NB4 (cell line): ENCODE data around the gene RPS6KA2.

Experiments used
- DNase-seq: peaks from one replicate; pipeline ENCODE4 v3.0.0; 2010; ENCODE audit warnings: low read depth
- H3K4me3 ChIP-seq: one replicate; pipeline ENCODE4 v1.5.1; 2011; ENCODE audit warnings: mild to moderate bottlenecking, low read depth, low read length, moderate library complexity
- MYC ChIP-seq: IDR thresholded peaks from 2 replicates; pipeline ENCODE4 v1.6.1; 2011; ENCODE audit warnings: low read depth, low read length
- POLR2A ChIP-seq: IDR thresholded peaks from 2 replicates; pipeline ENCODE4 v1.6.1; 2011; ENCODE audit warnings: mild to moderate bottlenecking; ENCODE audit not compliant: insufficient read length; ENCODE audit errors: extremely low read depth
- TF ChIP-seq, protein P1 (sequence below): IDR thresholded peaks from one replicate; pipeline ENCODE4 v1.5.1; 2012; ENCODE audit warnings: low read depth, low read length
- TF ChIP-seq, protein P2 (sequence below): IDR thresholded peaks from 2 replicates; pipeline ENCODE4 v1.6.1; 2011; ENCODE audit warnings: low read depth, low read length

Gene RPS6KA2

DNA sequence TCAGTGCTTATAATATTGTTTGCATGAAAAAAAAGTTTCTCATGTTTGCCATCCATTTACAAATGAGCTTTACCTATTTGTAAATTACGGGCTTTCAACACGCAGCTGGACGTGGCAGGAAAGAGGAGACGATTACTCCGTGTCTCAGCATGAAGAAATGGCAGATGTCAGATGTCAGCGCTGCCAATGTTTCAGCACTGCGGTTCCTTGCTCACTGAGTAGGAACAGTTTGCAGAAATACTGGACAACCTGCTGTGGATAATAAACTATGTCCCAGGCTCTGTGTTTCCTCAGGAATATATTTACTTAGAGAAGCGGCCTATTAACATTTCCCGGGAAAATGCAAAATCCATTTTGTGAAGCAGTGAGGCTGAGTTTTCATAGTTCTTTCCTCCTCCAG, 63.2 kb downstream of the RPS6KA2 start:
- TF ChIP-seq, protein P1, sequence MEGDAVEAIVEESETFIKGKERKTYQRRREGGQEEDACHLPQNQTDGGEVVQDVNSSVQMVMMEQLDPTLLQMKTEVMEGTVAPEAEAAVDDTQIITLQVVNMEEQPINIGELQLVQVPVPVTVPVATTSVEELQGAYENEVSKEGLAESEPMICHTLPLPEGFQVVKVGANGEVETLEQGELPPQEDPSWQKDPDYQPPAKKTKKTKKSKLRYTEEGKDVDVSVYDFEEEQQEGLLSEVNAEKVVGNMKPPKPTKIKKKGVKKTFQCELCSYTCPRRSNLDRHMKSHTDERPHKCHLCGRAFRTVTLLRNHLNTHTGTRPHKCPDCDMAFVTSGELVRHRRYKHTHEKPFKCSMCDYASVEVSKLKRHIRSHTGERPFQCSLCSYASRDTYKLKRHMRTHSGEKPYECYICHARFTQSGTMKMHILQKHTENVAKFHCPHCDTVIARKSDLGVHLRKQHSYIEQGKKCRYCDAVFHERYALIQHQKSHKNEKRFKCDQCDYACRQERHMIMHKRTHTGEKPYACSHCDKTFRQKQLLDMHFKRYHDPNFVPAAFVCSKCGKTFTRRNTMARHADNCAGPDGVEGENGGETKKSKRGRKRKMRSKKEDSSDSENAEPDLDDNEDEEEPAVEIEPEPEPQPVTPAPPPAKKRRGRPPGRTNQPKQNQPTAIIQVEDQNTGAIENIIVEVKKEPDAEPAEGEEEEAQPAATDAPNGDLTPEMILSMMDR, result no peak
- TF ChIP-seq, protein P2, sequence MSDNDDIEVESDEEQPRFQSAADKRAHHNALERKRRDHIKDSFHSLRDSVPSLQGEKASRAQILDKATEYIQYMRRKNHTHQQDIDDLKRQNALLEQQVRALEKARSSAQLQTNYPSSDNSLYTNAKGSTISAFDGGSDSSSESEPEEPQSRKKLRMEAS, result no peak
- TF ChIP-seq MYC (no peak), POLR2A (no peak)
- no peak for DNase-seq
- no peak overlapping the region for H3K4me3 ChIP-seq

DNA sequence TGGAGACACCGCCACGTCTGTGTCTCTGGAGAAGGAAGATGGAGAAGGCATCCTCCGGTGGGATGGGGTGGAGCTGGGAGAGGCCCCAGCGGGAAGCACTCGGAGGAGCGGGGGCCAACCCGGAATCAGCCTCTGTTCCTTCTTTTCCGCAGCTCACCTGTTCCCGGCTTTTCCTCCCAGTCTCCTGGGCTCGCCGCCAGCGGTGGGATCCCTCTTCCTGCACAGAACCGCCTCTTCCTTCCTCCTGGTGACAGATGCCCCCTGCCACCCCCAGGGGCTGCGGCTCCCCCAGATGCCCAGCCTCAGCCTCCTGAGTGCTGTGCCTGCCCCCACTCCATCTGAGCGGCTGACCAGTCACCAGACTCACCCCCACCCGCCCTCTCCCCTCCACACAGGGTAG, 63.9 kb downstream of the RPS6KA2 start:
- DNase-seq, result no peak
- no peak overlapping the region for H3K4me3 ChIP-seq
- no peak for TF ChIP-seq MYC

DNA sequence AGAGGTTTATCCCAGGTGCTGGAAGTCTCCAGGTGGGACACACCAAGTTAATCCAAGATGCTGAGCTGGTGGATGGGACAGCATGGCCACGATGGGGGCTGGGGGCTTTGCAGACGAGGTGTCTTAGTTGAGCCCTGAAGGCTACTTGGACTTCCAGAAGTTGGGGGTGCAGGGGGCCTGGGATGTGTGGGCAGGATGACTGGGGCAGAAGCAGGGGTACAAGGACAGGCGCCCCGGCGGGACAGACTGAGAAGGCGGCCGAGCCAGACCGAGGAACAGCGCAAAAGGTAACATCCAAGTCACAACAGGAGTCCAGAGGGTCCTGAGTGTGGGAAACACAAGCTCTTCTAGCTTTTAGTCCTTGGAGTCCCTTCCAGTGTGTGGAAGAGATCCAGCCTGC, 64.3 kb downstream of the RPS6KA2 start:
- TF ChIP-seq POLR2A, result no peak
- TF ChIP-seq, protein P1, result no peak
- TF ChIP-seq, protein P2, result no peak
- no peak for TF ChIP-seq MYC
- no peak overlapping the region for H3K4me3 ChIP-seq
- no peak for DNase-seq

DNA sequence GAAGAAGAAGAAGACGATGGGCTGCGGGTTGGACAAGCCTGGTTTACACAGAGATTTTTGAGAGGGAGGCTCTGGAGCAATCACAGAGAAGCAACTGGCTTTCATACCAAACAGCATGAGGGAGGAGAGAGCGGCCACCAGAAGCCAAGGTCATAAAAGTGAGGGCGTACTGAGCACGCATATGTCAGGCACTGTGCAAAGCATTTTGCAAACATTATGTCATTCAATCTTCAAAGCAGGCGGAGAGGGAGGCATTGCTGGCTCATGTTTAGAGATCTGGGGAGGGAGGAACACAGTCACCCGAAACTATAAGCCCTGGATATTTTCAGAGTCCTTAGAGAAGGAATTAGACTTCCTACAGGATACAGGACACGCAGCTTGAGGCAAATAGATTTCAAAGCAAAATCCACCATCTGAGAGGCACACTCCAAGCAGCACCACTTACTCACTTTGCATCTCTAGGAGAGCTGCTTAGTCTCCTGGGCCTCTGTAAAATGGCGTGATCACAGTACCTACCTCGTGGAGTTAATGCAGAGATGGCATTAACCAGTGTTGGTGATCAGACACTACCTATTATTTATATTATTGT, 65.2 kb downstream of the RPS6KA2 start:
- DNase-seq, result no peak
- no peak overlapping the region for H3K4me3 ChIP-seq
- TF ChIP-seq, protein P1, result no peak
- no peak for TF ChIP-seq MYC
- TF ChIP-seq, protein P2, result no peak
- no peak for TF ChIP-seq POLR2A

DNA sequence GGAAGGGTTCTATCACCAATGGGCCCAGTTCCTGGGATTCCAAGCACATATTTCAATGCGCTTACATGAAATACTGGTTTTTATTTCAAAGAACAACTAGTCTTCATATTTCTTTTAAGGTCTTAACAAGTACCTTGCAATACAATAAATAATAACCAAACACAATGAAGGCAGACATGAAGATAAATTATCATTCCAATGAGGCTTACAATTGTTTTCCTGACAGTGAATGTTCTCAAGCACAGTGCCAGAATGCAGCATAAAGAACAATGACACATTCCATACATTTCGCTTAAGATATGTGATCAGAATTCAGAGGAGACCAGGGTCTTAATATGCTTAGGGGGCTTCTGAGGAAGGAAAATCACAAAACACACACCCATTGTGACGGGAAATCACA, 66.8 kb downstream of the RPS6KA2 start:
- no peak for DNase-seq
- H3K4me3 ChIP-seq, result no peak overlapping the region
- TF ChIP-seq POLR2A (no peak), MYC (no peak)
- TF ChIP-seq, protein P1, result no peak
- TF ChIP-seq, protein P2, result no peak

DNA sequence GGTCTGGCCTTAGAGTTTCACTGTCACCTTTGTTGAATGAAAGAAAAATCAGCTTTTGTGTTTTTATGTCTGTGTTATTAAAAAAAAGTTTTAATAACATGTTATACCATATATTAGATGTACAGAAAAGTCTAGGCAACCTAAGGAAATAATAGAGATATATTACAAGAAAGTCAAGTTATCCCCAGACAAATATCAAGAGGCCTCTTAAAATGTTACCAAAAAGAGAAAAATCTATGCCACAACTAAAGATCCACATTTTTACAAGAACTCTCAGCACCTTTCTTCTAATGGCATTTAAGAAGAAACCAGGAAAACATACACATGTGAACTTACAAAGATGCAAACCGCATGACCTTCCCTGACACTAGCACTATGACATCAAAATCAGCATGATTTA, 67.4 kb downstream of the RPS6KA2 start:
- TF ChIP-seq POLR2A, result no peak
- no peak for TF ChIP-seq MYC
- TF ChIP-seq, protein P1, result no peak
- TF ChIP-seq, protein P2, result no peak
- no peak for DNase-seq
- H3K4me3 ChIP-seq, result no peak overlapping the region
